SK-MEL-5 (cell line): ENCODE data around the gene TSPYL2. TPM values are rescaled to one million over a fixed set of nuclear protein-coding genes. Genes with fewer than 3 reads are reported as not detected.

Experiments used
- DNase-seq: peaks from one replicate; pipeline ENCODE4 v3.0.0-alpha.2; 2016; ENCODE audit warnings: low read depth, low spot score
- in situ Hi-C: cut with HindIII; loops from 2 replicates; pipeline ENCODE4 v1.10.0; 2016; ENCODE audit warnings: low sequenced_read_pairs, high pct_unique_total_duplicates, low pct_unique_long_range_greater_than_20kb
- small RNA-seq, 2 experiments: library from RNA; depleted of rRNA; stranded (forward); fragments of <200 nt; gene quantifications; one replicate each; pipeline ENCODE3, GENCODE V24; 2014
- total RNA-seq: library from RNA; depleted of rRNA; stranded (reverse); fragments of >200 nt; shearing (Covaris generic); gene quantifications from 2 replicates; pipeline ENCODE4 v1.2.3, GENCODE V29; 2014; rRNA removed

Gene TSPYL2
- total RNA-seq, 1 experiment from 2014 or later = 5.4 TPM

GRCh38 chrX:53093748-53094581 is 11.8 kb downstream of the TSPYL2 start, which contains the start of gene KANTR:
KANTR (plus strand) TSS chrX:53094142; CDS start chrX:53124273, 30,131 bp downstream.
- peak; percentile 96 for DNase-seq
- in situ Hi-C loops = no loop called here

- DNase-seq = no peak
- in situ Hi-C loops = no loop called here
These were observed 12.4 kb downstream of the TSPYL2 start for GRCh38 chrX:53094582-53094905.

- DNase-seq = no peak
- in situ Hi-C loops = no loop called here
These were observed 13.6 kb downstream of the TSPYL2 start for GRCh38 chrX:53095796-53096195.

GRCh38 chrX:53114864-53115549 is 32.8 kb downstream of the TSPYL2 start:
- in situ Hi-C loops = no loop called here
- DNase-seq = no peak

GRCh38 chrX:53115550-53115874 is 33.3 kb downstream of the TSPYL2 start:
- in situ Hi-C loops = no loop called here
- DNase-seq = no peak

- peak; percentile 2 for DNase-seq
- in situ Hi-C loops = no loop called here
These were observed 33.9 kb downstream of the TSPYL2 start for GRCh38 chrX:53116101-53116500.

- in situ Hi-C loops = no loop called here
- DNase-seq = no peak
These were observed 39.8 kb downstream of the TSPYL2 start for GRCh38 chrX:53122013-53122412.

- DNase-seq = no peak
- in situ Hi-C loops = no loop called here
These were observed 43.3 kb downstream of the TSPYL2 start for GRCh38 chrX:53125506-53125905.

- no peak for DNase-seq
- in situ Hi-C loops = no loop called here
These were observed 44.2 kb downstream of the TSPYL2 start for GRCh38 chrX:53126377-53126776.

GRCh38 chrX:53128097-53128749 is 46.1 kb downstream of the TSPYL2 start:
- in situ Hi-C loops = no loop called here

GRCh38 chrX:53133400-53133799 is 51.2 kb downstream of the TSPYL2 start:
- no peak for DNase-seq
- in situ Hi-C loops = no loop called here

More at GRCh38 chrX:53128097-53128749, 46.1 kb downstream of the TSPYL2 start:
- DNase-seq = no peak

- DNase-seq = no peak
- in situ Hi-C loops = no loop called here
These were observed 53.4 kb downstream of the TSPYL2 start for GRCh38 chrX:53135581-53135980.

Small RNA genes lying within 50 kb of the gene (small RNA-seq; reads per million reads assigned to genes)
- 0 reads per million in 2 experiments for gene AL591212.2

Other genes with a start within 250 kb of the TSPYL2 start
- gene XAGE3, start 214.3 kb upstream of the TSPYL2 start, total RNA-seq = not detected in 2 replicates
- 7.5 and 9.1 TPM in 2 replicates for gene FAM156B, start 185.0 kb upstream of the TSPYL2 start, total RNA-seq
- gene FAM156A, start 123.8 kb upstream of the TSPYL2 start, total RNA-seq = 3.1 and 5.5 TPM in 2 replicates
- gene GPR173, start 33.6 kb upstream of the TSPYL2 start, total RNA-seq = not detected in 2 replicates
- 7.9 and 8.5 TPM in 2 replicates for gene KANTR, start 11.8 kb downstream of the TSPYL2 start, total RNA-seq
- 46.7 and 61.9 TPM in 2 replicates for gene KDM5C, start 142.8 kb downstream of the TSPYL2 start, total RNA-seq
- gene IQSEC2, start 199.2 kb downstream of the TSPYL2 start, total RNA-seq = 6.3 and 8.4 TPM in 2 replicates